Measurements from ENCODE around the gene CHRNA4.
"Not testable (repeated sequence)": the region's sequence is repeated elsewhere in the genome, so short reads cannot be mapped to it uniquely, and the experiment has no call there.

CHRNA4 gene

DNA sequence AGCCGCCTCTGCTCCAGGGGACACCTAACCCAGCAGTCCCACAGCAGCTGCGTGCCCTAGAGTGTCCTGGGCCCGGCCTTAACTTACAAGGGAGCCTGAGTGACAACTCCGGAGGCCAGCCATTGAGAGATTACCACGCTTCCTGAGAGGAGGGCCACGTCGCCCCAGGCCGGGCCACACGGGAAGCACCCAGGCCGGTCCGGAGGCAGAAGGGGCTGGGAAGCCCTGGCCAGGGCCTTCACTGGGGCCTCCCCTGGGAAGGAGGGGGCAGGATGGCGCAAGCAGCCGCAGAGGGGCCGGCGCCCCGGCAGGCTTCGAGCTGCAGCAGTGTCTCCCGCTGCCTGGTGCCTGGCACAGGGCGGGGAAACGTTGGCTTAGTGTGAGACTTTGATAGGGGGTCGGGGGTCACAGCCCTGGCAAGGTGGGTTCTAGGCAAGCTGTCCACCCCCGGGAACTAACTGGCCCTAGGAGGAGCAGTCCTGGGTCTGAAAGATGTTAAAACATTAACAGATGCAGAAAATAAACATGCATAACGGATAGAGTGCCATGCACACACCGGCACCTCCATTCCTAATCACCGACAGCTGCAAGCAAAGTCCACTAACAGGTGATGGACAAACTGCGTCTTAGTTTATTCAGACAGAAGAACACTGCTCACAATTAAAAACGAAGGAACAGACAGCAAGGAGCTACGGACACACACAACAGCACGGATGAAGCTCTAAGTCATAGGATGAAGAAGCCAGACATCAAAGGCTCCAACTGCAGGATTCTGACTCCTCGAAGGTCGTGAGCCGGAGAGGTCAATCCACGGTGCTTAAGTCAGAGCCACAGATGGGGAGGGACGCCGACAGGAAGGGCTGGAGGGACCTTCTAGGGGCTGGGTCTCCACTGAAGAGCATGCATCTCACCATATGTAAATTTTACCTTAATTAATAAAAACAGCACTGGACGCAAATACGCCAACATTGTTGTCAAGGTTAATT is 17.4 kb downstream of the CHRNA4 start:
- H3K27ac ChIP-seq: no peak overlapping the region
- TF ChIP-seq, protein P1, sequence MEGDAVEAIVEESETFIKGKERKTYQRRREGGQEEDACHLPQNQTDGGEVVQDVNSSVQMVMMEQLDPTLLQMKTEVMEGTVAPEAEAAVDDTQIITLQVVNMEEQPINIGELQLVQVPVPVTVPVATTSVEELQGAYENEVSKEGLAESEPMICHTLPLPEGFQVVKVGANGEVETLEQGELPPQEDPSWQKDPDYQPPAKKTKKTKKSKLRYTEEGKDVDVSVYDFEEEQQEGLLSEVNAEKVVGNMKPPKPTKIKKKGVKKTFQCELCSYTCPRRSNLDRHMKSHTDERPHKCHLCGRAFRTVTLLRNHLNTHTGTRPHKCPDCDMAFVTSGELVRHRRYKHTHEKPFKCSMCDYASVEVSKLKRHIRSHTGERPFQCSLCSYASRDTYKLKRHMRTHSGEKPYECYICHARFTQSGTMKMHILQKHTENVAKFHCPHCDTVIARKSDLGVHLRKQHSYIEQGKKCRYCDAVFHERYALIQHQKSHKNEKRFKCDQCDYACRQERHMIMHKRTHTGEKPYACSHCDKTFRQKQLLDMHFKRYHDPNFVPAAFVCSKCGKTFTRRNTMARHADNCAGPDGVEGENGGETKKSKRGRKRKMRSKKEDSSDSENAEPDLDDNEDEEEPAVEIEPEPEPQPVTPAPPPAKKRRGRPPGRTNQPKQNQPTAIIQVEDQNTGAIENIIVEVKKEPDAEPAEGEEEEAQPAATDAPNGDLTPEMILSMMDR (conservative IDR thresholded peaks at IDR 0.05): no peak

DNA sequence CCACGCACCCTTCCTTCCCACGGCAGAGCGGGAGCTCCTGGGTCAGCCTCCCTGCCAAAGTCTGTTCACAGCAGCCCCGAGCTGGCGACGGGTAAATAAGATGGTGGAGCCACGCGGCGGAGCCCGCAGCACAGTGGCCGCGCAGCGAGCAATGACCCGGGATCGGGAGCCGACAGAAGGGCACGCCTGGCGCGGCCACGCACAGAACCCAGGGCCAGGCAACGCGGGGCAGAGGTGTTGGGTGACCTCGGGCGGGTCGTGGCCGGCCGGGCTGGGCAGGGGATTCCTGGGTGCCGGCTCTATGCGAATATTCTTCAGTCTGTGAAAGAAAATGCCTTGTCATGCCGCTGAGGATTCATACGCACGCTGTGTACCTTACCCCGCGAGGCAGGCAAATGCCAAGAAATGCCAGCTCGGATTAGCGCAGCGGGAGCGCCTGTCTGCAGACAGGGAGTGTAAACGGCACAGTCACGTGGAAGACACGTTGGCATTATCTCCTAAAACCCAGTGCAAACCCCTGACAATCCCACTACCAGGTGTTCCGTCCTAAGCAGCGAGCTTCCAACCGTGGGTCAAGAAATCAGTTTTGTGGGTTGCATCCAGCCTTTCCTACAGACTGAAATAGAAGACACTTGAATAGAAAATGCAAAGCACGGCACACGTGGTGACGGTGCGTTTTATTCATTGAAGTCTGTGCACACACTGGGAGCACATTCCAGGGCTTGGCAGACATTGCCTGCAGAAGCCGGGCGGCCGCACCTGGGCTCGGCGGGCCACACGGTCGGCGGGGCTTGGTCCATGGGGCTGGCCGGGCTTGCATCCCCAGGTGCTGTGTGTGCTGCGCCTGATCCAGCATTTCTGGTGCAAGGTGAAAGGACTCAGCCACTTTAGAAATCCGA is 18.3 kb downstream of the CHRNA4 start:
- TF ChIP-seq, protein P1 (conservative IDR thresholded peaks at IDR 0.05): no peak
- H3K27ac ChIP-seq: no peak overlapping the region

DNA sequence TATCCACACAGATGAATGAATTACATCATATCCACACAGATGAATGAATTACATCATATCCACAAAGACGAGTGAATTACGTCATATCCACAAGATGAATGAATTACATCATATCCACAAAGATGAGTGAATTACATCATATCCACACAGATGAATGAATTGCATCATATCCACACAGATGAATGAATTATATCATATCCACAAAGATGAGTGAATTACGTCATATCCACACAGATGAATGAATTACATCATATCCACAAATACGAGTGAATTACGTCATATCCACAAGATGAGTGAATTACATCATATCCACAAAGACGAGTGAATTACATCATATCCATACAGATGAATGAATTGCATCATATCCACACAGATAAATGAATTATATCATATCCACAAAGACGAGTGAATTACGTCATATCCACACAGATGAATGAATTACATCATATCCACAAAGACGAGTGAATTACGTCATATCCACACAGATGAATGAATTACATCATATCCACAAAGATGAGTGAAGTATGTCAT is 20.9 kb downstream of the CHRNA4 start:
- not testable (repeated sequence) for H3K27ac ChIP-seq

DNA sequence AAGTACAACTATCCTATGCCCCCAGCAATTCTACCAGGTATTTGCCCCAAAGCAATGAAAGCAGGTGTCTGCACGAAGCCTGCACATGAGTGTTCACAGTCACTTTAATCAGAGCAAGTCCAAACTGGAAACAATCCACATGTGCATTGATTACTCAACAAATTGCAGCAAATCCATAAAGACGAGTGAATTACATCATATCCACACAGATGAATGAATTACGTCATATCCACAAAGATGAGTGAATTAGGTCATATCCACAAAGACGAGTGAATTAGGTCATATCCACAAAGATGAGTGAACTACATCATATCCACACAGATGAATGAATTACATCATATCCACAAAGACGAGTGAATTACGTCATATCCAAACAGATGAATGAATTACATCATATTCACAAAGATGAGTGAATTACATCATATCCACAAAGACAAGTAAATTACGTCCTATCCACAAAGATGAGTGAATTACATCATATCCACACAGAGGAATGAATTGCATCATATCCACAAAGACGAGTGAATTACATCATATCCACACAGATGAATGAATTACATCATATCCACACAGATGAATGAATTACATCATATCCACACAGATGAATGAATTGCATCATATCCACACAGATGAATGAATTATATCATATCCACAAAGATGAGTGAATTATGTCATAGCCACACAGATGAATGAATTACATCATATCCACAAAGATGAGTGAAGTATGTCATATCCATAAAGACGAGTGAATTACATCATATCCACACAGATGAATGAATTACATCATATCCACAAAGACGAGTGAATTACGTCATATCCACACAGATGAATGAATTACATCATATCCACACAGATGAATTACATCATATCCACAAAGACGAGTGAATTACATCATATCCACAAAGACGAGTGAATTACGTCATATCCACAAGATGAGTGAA is 21.7 kb downstream of the CHRNA4 start:
- H3K27ac ChIP-seq: not testable (repeated sequence)

DNA sequence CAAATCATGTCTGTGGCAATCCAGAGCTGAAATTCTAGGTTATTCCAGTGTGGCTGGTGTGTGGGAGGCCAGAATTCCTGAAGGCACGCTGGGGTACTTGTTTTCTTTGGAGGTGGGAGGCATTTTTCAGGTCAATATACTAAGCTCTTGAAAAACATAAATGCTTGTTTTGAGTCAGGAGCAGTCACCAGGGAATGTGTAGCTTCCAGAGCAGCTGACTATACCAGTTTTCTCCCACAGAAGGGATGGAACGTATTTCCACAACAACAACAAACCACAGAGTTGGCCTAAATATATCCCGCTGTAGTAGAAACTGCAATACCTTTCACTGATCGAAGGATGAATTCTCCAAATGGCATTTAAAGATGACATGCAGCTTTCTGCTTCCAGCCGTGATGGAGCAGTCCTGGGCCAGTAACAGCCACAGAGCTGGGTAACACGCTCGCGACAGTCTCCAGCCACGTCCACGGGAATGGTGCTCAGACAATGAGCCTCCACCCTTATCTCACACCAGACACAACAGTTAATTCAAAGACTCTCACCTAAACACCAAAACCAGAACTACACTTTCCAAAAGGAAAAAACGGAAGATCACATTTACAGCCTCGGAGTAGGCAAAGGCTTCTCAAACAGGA is 23.2 kb downstream of the CHRNA4 start:
- TF ChIP-seq, protein P1 (conservative IDR thresholded peaks at IDR 0.05): no peak
- H3K27ac ChIP-seq: no peak overlapping the region

DNA sequence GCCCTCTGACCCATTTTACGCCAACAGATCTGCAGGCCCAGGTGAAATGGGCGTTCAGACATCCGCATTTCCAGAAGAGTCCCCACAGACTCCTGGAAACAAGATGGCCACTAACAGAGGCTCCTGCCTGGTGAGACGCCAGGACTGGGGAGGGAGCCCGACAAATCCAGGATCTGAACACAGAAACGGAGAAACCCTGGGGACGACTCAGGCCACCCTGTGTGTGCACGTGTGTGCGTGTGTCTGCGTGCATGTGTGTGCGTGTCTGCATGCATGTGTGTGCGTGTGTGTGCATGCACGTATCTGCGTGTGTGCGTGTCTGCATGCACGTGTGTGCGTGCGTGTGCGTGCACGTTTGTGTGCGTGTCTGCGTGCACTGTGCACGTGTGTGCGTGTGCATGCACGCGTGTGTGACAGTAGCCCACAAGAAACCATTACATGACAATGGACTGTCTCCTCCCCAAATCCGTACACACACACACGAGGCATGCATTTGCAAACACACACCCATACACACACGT is 24.9 kb downstream of the CHRNA4 start:
- no peak overlapping the region for H3K27ac ChIP-seq
- TF ChIP-seq, protein P1 (conservative IDR thresholded peaks at IDR 0.05): no peak

DNA sequence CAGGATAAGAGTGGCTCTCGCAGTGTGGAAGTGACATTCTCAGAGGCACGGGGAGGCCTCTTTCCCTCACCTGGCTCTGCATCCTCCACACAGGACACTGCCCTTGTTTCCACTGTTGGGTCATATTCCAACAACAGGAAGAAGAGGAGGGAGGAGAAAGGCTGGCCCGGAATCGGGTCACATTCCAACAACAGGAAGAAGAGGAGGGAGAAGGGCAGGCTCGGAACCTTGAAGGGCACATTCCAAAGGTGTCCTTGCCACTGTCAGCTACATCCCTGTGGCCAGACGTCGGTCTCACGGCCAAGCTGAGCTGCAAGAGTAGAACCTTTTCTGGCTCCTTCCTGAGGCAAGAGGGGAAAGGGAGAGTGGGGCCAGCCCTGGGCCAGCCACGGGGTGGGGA is 25.4 kb downstream of the CHRNA4 start:
- no peak overlapping the region for H3K27ac ChIP-seq
- TF ChIP-seq, protein P1 (conservative IDR thresholded peaks at IDR 0.05): no peak

DNA sequence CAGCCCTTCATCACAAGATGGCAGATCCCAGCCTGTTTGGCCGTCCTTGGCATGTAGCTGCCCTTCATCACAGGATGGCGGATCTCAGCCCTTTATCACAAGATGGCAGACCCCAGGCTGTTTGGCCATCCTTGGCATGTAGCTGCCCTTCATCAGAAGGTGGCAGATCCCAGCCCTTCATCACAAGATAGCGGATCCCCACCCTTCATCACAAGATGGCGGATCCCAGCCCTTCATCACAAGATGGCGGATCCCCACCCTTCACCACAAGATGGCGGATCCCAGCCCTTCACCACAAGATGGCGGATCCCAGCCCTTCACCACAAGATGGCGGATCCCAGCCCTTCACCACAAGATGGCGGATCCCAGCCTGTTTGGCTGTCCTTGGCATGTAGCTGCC is 26.1 kb downstream of the CHRNA4 start:
- H3K27ac ChIP-seq: not testable (repeated sequence)
